OCI-LY3 (cell line): Measurements from ENCODE around the gene CRAMP1.

Experiments used
- CTCF ChIP-seq: fragments of 200-600, 300-600 bp; sonication (generic); IDR thresholded peaks from 2 replicates; pipeline ENCODE4 v1.5.1; 2014; ENCODE audit warnings: antibody characterized with exemption, low read length, low read depth
- EZH2phosphoT487 ChIP-seq: fragments of 200-600 bp; shearing (Covaris generic); IDR thresholded peaks from 2 replicates; pipeline ENCODE4 v1.6.1; 2018; ENCODE audit warnings: antibody characterized with exemption, mixed run types, low read depth

- no peak for TF ChIP-seq CTCF
- TF ChIP-seq EZH2phosphoT487, result no peak
Measured at GRCh38 chr16:1590930-1591705, 21.0 kb upstream of the CRAMP1 start.
